ENCODE data around the gene SCGN. TPM values are rescaled to one million over a fixed set of nuclear protein-coding genes. Genes with fewer than 3 reads are reported as not detected.

The SCGN gene
- total RNA-seq, 2 experiments from 2014 or later = not detected

DNA sequence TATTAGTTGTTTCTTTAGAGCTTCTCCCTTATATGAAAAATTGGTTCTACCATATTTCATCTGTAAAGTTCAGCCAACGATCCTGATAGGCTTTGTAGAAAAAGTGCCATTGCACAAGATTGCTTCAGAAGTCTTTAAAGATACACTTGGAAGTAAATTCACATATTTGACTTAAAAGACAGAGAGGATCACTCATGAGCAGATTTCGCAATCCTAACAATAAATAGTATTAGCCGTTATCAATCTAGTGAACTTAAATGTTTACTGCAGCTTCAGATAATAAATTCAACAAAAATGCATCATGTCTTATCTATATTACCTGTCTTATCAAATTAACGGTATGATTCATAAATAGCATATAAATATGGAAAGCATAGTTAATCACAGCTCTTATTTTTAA is 93.8 kb downstream of the SCGN start:
- TF ChIP-seq, protein P1, sequence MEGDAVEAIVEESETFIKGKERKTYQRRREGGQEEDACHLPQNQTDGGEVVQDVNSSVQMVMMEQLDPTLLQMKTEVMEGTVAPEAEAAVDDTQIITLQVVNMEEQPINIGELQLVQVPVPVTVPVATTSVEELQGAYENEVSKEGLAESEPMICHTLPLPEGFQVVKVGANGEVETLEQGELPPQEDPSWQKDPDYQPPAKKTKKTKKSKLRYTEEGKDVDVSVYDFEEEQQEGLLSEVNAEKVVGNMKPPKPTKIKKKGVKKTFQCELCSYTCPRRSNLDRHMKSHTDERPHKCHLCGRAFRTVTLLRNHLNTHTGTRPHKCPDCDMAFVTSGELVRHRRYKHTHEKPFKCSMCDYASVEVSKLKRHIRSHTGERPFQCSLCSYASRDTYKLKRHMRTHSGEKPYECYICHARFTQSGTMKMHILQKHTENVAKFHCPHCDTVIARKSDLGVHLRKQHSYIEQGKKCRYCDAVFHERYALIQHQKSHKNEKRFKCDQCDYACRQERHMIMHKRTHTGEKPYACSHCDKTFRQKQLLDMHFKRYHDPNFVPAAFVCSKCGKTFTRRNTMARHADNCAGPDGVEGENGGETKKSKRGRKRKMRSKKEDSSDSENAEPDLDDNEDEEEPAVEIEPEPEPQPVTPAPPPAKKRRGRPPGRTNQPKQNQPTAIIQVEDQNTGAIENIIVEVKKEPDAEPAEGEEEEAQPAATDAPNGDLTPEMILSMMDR (IDR thresholded peaks at IDR 0.05) = no peak
- no peak overlapping the region for H3K4me3 Mint-ChIP-seq
- Histone ChIP-seq H3K4me1 (ENCODE audit: insufficient read depth, low read length) (no peaks in the 10 kb centered on the region), H3K4me3 (ENCODE audit: low read length) (no peak overlapping the region), H3K36me3 (ENCODE audit: insufficient read depth, low read length) (no peaks in the 10 kb centered on the region), H3K9me3 (ENCODE audit: control insufficient read depth in 1 of 2, insufficient read depth in 1 of 2, low read length in 2 of 2) (peaks cover 0 to 3% of the 10 kb centered on the region in 2 experiments), H3K27me3 (ENCODE audit: control insufficient read depth in 1 of 2, insufficient read depth in 2 of 2, low read length in 2 of 2) (no peaks in the 10 kb centered on the region), H3K27ac (ENCODE audit: low read depth in 1 of 2, low read length in 2 of 2) (no peak overlapping the region)
- no peaks in the 10 kb centered on the region for H3K27me3 Mint-ChIP-seq
- H3K36me3 Mint-ChIP-seq (ENCODE audit: low read depth) = no peaks in the 10 kb centered on the region
- intact Hi-C loops (cut with DNase I, micrococcal nuclease) = no loop called here
- H3K4me1 Mint-ChIP-seq (ENCODE audit: low read depth) = no peaks in the 10 kb centered on the region
- ChIA-PET CTCF (no interaction called here), POLR2A (no interaction called here)
- H3K27ac Mint-ChIP-seq = no peak overlapping the region
- ATAC-seq (ENCODE audit: poor library complexity) (no peak), DNase-seq (no peak)
- no peaks in the 10 kb centered on the region for H3K9me3 Mint-ChIP-seq

DNA sequence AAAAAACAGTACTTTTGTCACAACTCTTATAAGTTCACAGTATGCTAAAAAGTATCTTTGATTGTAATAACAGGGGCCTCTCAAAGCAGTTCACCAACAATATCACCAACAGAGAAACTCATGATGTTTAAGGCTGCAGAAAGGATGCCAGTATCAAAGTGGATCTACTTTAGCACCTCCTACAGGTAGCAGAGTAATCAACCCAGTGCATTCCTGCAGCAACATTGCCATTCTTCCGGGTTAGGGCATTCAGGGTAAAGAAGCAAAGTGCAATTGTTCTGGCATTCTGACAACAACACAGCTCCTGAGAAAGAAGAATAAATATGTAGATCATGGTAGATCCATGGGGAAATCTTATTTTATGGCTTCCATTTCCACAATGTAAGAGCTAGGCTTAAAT is 95.0 kb downstream of the SCGN start:
- Histone ChIP-seq H3K27me3 (ENCODE audit: control insufficient read depth in 1 of 2, insufficient read depth in 2 of 2, low read length in 2 of 2) (no peaks in the 10 kb centered on the region), H3K4me3 (ENCODE audit: low read length) (no peak overlapping the region), H3K9me3 (ENCODE audit: control insufficient read depth in 1 of 2, insufficient read depth in 1 of 2, low read length in 2 of 2) (peaks cover 0 to under 1% of the 10 kb centered on the region in 2 experiments), H3K27ac (ENCODE audit: low read depth in 1 of 2, low read length in 2 of 2) (no peak overlapping the region), H3K36me3 (ENCODE audit: insufficient read depth, low read length) (no peaks in the 10 kb centered on the region), H3K4me1 (ENCODE audit: insufficient read depth, low read length) (no peaks in the 10 kb centered on the region)
- Mint-ChIP-seq H3K4me3 (no peak overlapping the region), H3K4me1 (ENCODE audit: low read depth) (no peaks in the 10 kb centered on the region), H3K9me3 (no peaks in the 10 kb centered on the region), H3K27ac (no peak overlapping the region), H3K36me3 (ENCODE audit: low read depth) (no peaks in the 10 kb centered on the region), H3K27me3 (no peaks in the 10 kb centered on the region)
- DNase-seq (no peak), ATAC-seq (ENCODE audit: poor library complexity) (no peak)
- intact Hi-C loops (cut with DNase I, micrococcal nuclease) = no loop called here
- CTCF ChIA-PET = no interaction called here
- TF ChIP-seq, protein P1 (IDR thresholded peaks at IDR 0.05) = no peak
- POLR2A ChIA-PET = no interaction called here

DNA sequence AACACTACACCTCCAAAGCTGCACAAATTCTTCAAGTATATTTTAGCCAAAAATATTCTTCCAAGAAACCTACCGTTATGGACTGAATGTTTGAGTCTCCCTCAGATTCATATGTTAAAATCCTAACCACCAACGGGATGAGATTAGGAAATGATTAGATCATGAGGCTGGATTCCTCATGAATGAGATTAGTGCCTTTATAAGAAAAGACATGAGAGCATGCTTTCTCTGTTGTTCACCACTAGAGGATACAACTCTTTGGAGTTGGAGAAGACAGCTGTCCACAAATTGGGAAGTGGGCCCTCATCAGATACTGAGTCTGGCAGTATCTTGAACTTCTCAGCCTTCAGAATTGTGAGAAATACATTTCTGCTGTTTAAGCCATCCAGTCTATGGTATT is 95.5 kb downstream of the SCGN start:
- intact Hi-C loops (cut with DNase I, micrococcal nuclease) = no loop called here
- Mint-ChIP-seq H3K27me3 (no peaks in the 10 kb centered on the region), H3K9me3 (no peaks in the 10 kb centered on the region), H3K4me3 (no peak overlapping the region), H3K36me3 (ENCODE audit: low read depth) (no peaks in the 10 kb centered on the region), H3K27ac (no peak overlapping the region), H3K4me1 (ENCODE audit: low read depth) (no peaks in the 10 kb centered on the region)
- Histone ChIP-seq H3K27ac (ENCODE audit: low read depth in 1 of 2, low read length in 2 of 2) (no peak overlapping the region), H3K4me3 (ENCODE audit: low read length) (no peak overlapping the region), H3K9me3 (ENCODE audit: control insufficient read depth in 1 of 2, insufficient read depth in 1 of 2, low read length in 2 of 2) (no peaks in the 10 kb centered on the region), H3K4me1 (ENCODE audit: insufficient read depth, low read length) (no peaks in the 10 kb centered on the region), H3K36me3 (ENCODE audit: insufficient read depth, low read length) (no peaks in the 10 kb centered on the region), H3K27me3 (ENCODE audit: control insufficient read depth in 1 of 2, insufficient read depth in 2 of 2, low read length in 2 of 2) (no peaks in the 10 kb centered on the region)
- POLR2A ChIA-PET = no interaction called here
- TF ChIP-seq, protein P1 (IDR thresholded peaks at IDR 0.05) = no peak
- CTCF ChIA-PET = no interaction called here
- DNase-seq = no peak
- no peak for ATAC-seq (ENCODE audit: poor library complexity)
